ACHN (cell line): ENCODE results near the gene RSRP1.
"Not testable (repeated sequence)": the region's sequence is repeated elsewhere in the genome, so short reads cannot be mapped to it uniquely, and the experiment has no call there.

ENCODE experiments used
- DNase-seq: peaks from one replicate; pipeline ENCODE4 v3.0.0-alpha.2; 2015
- in situ Hi-C: cut with HindIII; loops from 2 replicates; pipeline ENCODE4 v1.10.0; 2017; ENCODE audit warnings: low sequenced_read_pairs, low pct_ligation_motif_present, low pct_unique_long_range_greater_than_20kb

RSRP1 gene

DNA sequence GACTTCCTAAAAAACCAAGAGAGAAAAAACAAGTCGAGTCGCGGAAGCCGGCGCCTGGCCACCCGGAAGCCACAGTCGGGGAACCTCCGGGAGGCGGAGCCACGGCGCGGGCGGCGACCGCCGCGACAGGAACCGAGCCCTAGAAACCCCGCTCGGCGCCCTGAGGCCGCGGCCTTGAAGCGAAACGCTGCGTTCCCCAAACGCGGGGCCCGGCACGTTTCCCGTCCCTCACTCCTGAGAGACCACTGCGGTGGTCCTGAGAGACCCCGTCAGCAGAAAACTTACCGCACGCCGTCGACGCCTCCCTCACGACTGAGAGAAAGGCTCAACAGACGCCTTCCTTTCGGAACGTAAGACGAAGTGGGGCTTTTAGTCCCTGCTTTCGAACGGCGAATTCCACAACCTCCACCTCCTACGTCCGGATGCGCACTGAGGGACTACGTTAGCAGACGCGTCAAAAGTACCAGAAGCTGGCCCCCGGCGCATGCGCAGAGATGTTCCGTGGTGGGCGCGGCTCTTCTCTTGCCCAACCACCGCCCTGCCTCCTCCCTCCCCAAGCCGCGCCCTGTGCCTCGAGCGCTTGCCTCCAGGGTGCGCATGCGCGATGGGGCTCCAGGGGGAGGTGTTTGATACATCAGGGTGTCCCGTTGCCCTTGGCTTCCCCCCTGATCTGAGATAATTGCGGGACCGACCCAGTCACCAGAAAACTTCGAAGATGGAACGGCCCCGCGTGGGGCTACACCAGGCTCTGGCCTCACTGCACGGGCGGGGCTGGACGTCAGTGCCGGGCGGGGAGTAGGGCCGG is at the start of gene RSRP1:
TSS of gene RSRP1 (minus strand) at position 431 of the 805 bp plus-strand sequence. CDS start 491 bp downstream, outside the sequence.
- DNase-seq, result peak; percentile 96
- in situ Hi-C loops, result no loop called here

DNA sequence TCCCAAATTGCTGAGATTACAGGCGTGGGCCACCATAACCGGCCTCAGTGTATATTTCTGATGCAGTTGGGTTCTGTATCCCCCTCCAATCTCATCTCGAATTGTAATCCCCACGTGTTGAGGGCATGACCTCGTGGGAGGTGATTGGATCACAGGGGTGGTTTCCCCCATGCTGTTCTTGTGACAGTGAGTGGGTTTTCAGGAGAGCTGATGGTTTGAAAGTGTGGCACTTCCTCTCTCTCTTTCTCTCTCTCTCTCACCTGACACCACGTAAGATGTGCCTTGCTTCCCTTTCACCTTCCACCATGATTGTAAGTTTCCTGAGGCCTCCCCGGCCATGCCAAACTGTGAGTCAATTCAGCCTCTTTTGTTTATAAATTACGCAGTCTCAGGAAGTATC is 49.2 kb upstream of the RSRP1 start:
- in situ Hi-C loops, DNase-seq: not testable (repeated sequence)

DNA sequence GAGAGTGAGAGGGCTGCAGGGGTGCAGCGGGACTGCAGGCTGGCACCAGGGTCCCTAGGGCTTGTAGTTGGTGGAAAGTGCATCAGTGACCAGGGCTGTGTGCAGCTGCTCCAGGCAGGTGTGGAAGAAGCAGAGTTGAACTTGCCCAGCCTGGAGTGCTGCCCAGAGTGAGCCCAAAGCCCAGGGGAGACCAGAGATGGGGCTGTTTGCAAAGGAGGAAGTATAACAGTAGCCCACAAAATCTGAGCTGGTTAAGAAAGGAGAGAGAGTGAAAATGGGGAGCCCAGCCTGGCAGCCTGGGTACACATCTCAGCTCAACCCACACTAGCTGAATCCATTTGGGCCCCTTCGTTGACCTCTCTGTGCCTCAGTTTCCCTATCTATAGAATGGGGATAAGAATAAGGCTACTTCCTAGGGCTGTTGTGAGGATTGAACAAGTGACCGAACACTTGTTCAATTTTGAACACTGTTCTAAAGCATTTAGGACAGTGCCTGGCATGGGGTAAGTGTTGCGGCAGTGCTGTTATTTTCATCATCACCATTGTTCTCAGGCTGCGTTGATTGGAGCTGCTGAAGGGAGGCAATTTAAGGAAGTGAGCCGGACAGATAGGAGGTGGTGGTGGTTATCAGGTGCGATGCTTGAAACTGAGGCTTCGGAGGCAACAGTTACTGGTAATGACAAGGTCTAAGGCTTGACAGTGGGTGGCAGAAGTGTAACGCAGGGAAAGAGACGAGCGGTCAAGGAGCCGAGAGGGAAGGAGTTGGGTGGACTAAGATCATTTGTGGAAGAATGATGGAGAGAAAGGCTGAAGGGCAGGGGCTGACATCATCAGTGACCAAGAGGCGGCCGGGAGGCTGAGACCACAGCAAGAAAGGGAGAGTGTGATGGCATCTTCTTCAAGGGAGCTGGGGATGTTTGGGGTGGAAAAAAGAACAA is 47.9 kb upstream of the RSRP1 start:
- in situ Hi-C loops, result not testable (repeated sequence)

GRCh38 chr1:25293426-25293825 is 46.2 kb upstream of the RSRP1 start:
- in situ Hi-C loops, DNase-seq: not testable (repeated sequence)

More for the DNA sequence above, 47.9 kb upstream of the RSRP1 start:
- DNase-seq, result not testable (repeated sequence)

- in situ Hi-C loops, DNase-seq: not testable (repeated sequence)
Measured at GRCh38 chr1:25290043-25290442, 42.8 kb upstream of the RSRP1 start.

GRCh38 chr1:25288573-25289101 is 41.4 kb upstream of the RSRP1 start:
- DNase-seq, in situ Hi-C loops: not testable (repeated sequence)

DNA sequence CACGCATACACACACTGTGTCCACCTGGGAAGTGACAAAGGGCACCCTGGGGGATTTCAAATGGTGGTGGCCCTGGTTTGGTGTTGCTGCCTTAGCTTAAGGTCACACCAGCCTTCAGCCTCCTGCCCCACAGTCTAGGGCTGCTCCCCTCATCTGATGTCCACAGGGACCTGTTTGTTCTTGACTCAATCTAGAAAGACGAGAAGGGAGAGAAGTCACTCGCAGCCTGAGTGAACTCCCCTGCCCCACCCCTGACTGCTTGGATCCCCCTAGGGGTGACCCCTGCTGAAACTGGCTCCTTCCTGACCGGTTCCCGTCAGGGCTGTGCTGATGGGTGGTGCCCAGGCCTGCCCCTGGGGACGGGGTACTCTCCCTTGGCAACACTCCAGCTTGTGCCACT is 39.9 kb upstream of the RSRP1 start:
- in situ Hi-C loops, DNase-seq: not testable (repeated sequence)

DNA sequence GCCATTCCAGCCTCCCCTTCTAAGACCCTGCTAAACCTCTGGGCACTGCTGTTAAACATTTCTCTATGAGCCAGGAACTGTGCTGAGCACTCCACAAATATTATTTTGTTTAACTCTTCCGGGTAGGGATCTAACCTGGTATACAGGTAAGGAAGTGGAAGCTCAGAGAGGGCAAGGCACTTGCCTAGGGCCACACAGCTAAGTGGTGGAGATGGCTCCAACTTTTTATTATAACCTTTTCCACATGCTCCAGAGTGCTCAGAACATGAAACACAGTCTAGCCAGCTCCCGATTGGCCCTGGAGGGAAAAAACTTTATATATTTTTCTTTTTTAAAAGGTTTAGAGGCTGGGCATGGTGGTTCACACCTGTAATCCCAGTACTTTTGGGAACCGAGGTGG is 38.6 kb upstream of the RSRP1 start:
- DNase-seq, in situ Hi-C loops: not testable (repeated sequence)

DNA sequence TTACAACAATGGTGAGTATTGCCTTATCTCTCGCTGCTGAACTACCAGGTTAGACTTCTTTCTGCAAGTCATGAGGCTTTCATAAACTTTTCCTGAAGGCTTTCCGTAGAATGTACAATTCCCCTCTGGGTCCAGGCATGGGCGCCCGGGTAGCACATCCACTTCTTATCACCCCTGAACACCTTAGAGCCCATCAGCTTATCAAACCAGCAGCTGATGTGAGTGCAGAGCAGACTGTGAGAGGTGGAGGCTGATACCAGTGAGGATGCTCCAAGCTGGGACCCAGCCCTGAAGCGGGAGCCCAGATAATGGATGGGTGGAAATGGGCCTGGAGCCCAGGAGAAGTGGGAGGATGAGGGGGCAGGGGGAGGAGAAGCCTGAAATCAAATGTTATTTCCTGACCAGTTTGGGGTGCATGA is 32.4 kb upstream of the RSRP1 start:
- in situ Hi-C loops, DNase-seq: not testable (repeated sequence)

GRCh38 chr1:25278790-25279189 is 31.5 kb upstream of the RSRP1 start:
- in situ Hi-C loops, result not testable (repeated sequence)
- peak; percentile 6 for DNase-seq

- DNase-seq, result peak; percentile 58
- in situ Hi-C loops, result not testable (repeated sequence)
Measured at GRCh38 chr1:25278358-25278757, 31.1 kb upstream of the RSRP1 start.

GRCh38 chr1:25277295-25277694 is 30.0 kb upstream of the RSRP1 start:
- in situ Hi-C loops, DNase-seq: not testable (repeated sequence)

DNA sequence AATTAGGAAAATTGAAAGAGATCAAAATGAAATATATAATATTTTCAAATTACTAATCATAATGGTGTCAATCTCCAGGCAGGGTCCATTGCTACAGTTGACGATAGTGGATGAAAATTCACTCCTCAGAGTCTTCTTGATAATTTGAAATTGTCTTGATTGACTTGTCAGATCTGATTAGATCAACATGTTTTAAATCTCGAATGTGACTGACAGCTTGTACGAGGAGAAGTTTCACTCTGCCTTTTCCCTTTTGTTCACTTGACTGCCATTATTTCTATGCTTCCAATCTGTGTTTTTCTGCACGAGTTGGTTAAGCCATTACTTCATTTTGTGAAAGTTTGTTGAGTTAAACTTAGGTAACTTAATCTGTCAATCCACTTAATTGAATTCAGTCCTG is 28.4 kb upstream of the RSRP1 start:
- DNase-seq, in situ Hi-C loops: not testable (repeated sequence)

DNA sequence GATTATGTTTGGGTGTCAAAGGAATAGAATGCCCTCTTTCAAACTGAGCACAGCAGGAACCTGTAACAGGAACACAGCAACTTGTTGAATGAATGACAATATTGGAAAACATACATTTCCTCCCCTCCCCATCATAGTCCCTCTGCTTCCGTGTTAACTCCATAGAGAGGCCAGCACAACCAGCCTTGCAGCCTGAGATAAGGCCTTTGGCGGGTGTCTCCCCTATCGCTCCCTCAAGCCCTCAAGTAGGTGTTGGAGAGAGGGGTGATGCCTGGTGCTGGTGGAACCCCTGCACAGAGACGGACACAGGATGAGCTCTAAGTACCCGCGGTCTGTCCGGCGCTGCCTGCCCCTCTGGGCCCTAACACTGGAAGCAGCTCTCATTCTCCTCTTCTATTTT is 25.0 kb upstream of the RSRP1 start, which contains the start of gene RHD:
TSS of gene RHD (plus strand) at position 272 of the 400 bp plus-strand sequence. CDS start at position 311, 39 bp downstream.
- DNase-seq, in situ Hi-C loops: not testable (repeated sequence)

DNA sequence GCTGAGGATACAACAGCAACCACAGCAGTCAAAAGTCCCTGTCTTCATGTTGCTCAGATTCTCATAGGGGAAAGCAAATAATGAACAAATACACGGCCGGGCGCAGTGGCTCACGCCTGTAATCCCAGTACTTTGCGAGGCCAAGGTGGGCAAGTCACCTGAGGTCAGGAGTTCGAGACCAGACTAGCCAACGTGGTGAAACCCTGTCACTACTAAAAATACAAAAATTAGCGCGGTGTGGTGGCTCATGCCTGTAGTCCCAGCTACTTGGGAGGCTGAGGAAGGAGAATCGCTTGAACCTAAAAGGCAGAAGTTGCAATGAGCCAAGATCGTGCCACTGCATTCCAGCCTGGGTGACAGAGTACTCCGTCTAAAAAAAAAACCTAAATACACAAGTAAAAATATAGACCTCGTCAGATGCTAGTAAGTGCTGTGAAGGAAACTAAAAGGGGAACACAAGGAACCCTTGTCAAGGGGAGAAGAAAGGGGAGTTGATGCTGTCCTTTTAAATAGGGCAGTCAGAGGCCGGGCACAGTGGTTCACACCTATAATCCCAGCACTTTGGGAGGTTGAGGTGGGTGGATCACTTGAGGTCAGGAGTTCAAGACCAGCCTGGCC is 21.0 kb upstream of the RSRP1 start:
- in situ Hi-C loops, DNase-seq: not testable (repeated sequence)

DNA sequence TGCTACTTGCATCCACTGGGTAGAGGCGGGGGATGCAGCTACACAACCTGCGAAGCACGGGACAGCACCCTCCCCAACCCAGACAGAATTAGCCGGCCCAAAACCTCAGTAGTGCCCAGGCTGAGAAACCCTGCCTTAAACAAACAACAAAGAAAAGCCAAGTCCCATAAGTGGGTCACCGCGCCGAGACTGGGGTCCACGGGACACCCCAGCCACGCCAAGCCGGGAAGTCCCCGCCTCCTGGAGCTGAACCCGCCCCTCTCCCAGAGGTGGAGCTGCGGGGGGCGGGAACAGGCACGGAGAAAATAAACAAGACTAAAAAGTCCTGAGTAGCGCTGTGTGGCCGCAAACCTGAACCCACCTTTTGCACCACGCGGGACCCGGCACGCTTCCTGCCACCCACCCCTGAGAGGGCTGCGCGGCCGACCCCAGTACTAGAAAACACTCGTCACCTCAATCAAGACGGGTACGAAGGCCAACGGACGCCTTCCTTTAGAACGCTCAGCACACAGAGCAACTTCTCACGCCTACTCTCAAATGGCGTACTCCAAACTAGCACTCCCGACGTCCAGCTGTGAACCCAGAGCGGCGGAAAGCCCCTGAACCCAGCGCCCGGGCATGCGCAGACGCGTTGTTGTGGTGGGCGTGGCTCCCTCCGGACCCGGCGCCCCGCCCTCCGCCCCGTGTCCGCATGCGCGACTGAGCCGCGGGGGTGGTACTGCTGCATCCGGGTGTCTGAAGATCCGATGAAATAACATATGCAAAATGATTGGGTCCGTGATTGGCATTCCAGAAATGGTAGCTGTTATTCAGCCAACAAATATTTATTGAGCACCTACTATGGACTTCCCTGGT is 20.3 kb upstream of the RSRP1 start:
- in situ Hi-C loops, result not testable (repeated sequence)
- DNase-seq, result peak; percentile 78

- DNase-seq, in situ Hi-C loops: not testable (repeated sequence)
Measured at GRCh38 chr1:25266554-25267287, 19.5 kb upstream of the RSRP1 start.
